ENCODE data around the gene HIGD2A.

HIGD2A gene

DNA sequence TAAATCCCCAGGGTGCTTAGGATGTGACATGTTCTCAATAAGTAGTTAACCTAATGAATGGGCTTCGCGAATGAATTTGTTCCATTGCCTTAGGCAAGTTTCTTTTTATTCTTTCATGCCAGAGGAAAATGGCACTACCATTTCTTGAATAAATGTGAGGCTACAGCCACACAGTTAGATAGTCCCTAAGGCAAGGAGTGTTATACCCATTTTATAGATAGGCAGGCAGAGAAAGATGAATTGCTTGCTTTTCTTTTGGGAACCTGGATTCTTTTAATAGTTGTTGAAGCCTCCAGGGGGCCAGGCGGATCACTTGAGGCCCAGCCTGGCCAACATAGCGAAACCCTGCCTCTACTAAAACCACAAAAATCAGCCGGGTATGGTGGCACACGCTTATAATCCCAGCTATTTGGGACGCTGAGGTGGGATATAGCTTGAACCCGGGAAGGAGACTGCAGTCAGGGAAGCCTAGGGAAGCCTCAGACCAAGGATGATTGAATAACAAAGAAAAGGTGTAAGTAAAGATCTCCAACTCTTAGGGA lies 1.1 kb upstream of the HIGD2A start:
- in situ Hi-C loops (cut with MboI; ENCODE audit: low sequenced_read_pairs, unreplicated experiment) = no loop called here
- TF ChIP-seq CTCF (IDR thresholded peaks at IDR 0.05; ENCODE audit: borderline replicate concordance, control extremely low read depth, extremely low read depth, insufficient read depth, missing control alignments) = no peak
- no peak for DNase-seq (ENCODE audit: low spot score)

DNA sequence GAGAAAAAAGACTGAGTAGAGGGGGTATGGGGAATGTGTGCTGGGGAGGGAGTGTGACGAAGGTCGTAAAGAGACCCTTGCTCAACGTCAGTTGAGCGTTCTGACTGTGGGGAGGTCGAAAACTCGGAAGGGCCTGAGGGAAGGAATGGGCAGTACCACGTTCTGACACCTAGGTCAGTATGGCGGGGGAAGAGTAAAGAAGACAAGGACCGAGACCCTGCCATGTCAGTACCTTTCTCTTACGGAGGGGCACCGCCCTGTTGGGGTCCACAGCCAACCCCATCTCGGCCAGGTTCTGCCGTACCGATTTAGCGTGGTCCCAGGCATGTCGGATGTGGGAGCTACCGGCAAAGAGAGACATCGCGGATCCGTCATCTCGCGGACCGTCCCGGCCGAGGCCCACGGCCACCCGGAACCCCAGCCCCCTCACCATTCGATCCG lies 528 bp upstream of the HIGD2A start:
- in situ Hi-C loops (cut with MboI; ENCODE audit: low sequenced_read_pairs, unreplicated experiment) = no loop called here
- TF ChIP-seq CTCF (IDR thresholded peaks at IDR 0.05; ENCODE audit: borderline replicate concordance, control extremely low read depth, extremely low read depth, insufficient read depth, missing control alignments) = no peak
- DNase-seq (ENCODE audit: low spot score) = no peak

DNA sequence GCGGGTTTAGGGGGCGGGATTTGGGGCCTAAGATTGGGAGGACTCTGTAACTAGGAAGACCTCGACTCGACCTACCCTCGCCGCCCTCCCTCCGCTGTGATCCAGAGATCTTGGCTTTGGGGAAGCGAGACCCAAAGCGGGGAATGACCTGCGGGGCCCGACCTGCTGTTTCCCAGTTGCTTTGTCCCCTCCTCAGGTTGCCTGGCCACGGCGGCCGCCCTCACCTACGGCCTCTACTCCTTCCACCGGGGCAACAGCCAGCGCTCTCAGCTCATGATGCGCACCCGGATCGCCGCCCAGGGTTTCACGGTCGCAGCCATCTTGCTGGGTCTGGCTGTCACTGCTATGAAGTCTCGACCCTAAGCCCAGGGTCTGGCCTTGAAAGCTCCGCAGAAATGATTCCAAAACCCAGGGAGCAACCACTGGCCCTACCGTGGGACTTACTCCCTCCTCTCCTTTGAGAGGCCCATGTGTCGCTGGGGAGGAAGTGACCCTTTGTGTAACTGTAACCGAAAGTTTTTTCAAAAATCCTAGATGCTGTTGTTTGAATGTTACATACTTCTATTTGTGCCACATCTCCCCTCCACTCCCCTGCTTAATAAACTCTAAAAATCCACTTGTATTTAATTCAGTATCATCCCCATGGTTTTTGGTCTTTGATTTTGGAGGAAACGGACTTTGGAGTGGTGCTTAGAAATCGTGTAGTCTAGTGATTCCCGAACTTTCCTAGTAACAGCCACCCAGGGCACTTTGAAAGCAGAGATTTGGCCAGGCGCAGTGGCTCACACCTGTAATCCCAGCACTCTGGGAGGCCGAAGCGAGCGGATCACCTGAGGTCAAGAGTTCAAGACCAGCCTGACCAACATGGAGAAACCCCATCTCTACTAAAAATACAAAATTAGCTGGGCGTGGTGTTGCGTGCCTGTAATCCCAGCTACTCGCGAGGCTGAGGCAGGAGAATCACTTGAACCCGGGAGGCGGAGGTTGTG lies 878 bp downstream of the HIGD2A start:
- in situ Hi-C loops (cut with MboI; ENCODE audit: low sequenced_read_pairs, unreplicated experiment) = no loop called here
- no peak for TF ChIP-seq CTCF (IDR thresholded peaks at IDR 0.05; ENCODE audit: borderline replicate concordance, control extremely low read depth, extremely low read depth, insufficient read depth, missing control alignments)
- no peak for DNase-seq (ENCODE audit: low spot score)

- no peak for DNase-seq (ENCODE audit: low spot score)
- no peak for TF ChIP-seq CTCF (IDR thresholded peaks at IDR 0.05; ENCODE audit: borderline replicate concordance, control extremely low read depth, extremely low read depth, insufficient read depth, missing control alignments)
- in situ Hi-C loops (cut with MboI; ENCODE audit: low sequenced_read_pairs, unreplicated experiment) = no loop called here
Measured at GRCh38 chr5:176391479-176391878, 2.9 kb downstream of the HIGD2A start.

DNA sequence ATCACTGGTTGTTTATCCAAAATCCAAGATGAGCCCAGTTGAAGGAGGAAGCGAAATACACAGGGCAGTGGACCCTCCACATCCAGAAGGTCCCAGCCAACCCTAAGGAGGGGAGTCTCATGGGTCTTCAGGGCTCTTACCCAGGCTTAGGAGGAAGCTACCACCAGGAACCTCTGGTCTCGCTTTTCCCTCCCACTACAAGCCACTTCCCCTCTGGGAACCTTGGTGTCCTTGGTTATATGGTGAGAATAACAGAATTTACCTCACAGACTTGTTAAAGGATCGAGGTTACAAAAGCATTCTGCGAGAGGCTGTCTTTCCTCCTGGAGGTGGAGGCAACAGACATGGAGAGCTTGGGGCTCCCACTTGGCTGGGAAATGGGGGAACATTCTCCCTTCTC lies 3.4 kb downstream of the HIGD2A start:
- no peak for DNase-seq (ENCODE audit: low spot score)
- no peak for TF ChIP-seq CTCF (IDR thresholded peaks at IDR 0.05; ENCODE audit: borderline replicate concordance, control extremely low read depth, extremely low read depth, insufficient read depth, missing control alignments)
- in situ Hi-C loops (cut with MboI; ENCODE audit: low sequenced_read_pairs, unreplicated experiment) = no loop called here

DNA sequence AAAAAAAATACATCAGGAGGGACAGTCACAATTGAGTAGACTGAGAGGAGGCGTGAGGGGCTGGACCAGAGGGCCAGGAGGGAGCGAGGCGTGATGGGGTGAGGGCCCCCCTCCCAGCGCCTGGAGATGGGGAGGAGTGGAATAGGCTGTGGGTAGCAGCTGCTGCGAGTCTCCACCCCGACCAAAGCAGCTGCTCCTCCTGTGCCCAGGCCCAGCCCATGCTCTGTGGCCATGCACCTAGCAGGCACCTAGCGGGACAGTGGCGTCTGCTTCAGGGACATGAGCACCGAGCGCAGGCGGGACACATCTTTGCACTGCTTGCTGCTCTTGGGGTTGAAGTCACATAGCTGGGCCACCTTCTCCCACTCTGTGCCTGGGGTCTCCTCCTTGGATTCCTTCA lies 4.0 kb downstream of the HIGD2A start:
- in situ Hi-C loops (cut with MboI; ENCODE audit: low sequenced_read_pairs, unreplicated experiment) = no loop called here
- no peak for DNase-seq (ENCODE audit: low spot score)

More for the DNA sequence above, 4.0 kb downstream of the HIGD2A start:
- TF ChIP-seq CTCF (IDR thresholded peaks at IDR 0.05; ENCODE audit: borderline replicate concordance, control extremely low read depth, extremely low read depth, insufficient read depth, missing control alignments) = no peak

Data from GM13976 (cell line).